CD14-positive monocyte (primary cell): ENCODE data around the gene NCR1. TPM values are rescaled to one million over a fixed set of nuclear protein-coding genes. Genes with fewer than 3 reads are reported as not detected.
A peak's percentile ranks its signal among the peaks of the same experiment; 100 is the strongest.

Experiments
- DNase-seq, 3 donors: peaks; one replicate each; pipeline ENCODE4 v3.0.0-alpha.2; 2011 to 2022
- H2AFZ ChIP-seq: 2 replicates; pipeline ENCODE4 v1.6.0; 2012; ENCODE audit warnings: mild to moderate bottlenecking, low read depth, low read length, inconsistent platforms; ENCODE audit not compliant: insufficient read depth, poor library complexity, severe bottlenecking
- H3K27ac ChIP-seq, 2 donors: 1 replicate in 1 of 2; 2 replicates in 1 of 2; pipeline ENCODE4 v1.5.1; 2012 to 2013; ENCODE audit warnings: low read length in 2 of 2, control low read depth in 1 of 2, inconsistent platforms in 1 of 2, low read depth in 1 of 2, mild to moderate bottlenecking in 1 of 2
- H3K27me3 ChIP-seq, 2 donors: one replicate each; pipeline versions ENCODE4 v1.6.0 to v1.6.1; 2011 to 2013; ENCODE audit warnings: low read length in 2 of 2; ENCODE audit not compliant: control insufficient read depth in 2 of 2, insufficient read depth in 2 of 2
- H3K36me3 ChIP-seq, 2 donors: replicated peaks in 1 of 2; 1 replicate in 1 of 2; 2 replicates in 1 of 2; pipeline versions ENCODE4 v1.5.1 to v1.6.1; 2012 to 2013; ENCODE audit warnings: low read length in 2 of 2, control low read depth in 1 of 2, inconsistent platforms in 1 of 2, mild to moderate bottlenecking in 1 of 2; ENCODE audit not compliant: insufficient read depth in 2 of 2, control insufficient read depth in 1 of 2
- H3K4me1 ChIP-seq, 2 donors: 1 replicate in 1 of 2; 2 replicates in 1 of 2; pipeline versions ENCODE4 v1.5.1 to v1.6.1; 2012 to 2013; ENCODE audit warnings: low read length in 2 of 2, control low read depth in 1 of 2, inconsistent platforms in 1 of 2, mild to moderate bottlenecking in 1 of 2, moderate library complexity in 1 of 2; ENCODE audit not compliant: insufficient read depth in 2 of 2, control insufficient read depth in 1 of 2
- H3K4me2 ChIP-seq: replicated peaks from 2 replicates; pipeline ENCODE3; 2012; ENCODE audit warnings: low read length, moderate library complexity, mild to moderate bottlenecking; ENCODE audit not compliant: poor library complexity, severe bottlenecking; ENCODE audit errors: extremely low read depth
- H3K4me3 ChIP-seq, 3 experiments: fragments of 200-600 bp in 1 of 3; sonication (generic) in 1 of 3; replicated peaks in 1 of 3; 1 replicate in 2 of 3; 2 replicates in 1 of 3; pipeline ENCODE4 v1.5.1; 2011 to 2013; ENCODE audit warnings: low read length in 3 of 3, mild to moderate bottlenecking in 3 of 3, control low read depth in 2 of 3, low read depth in 2 of 3, inconsistent platforms in 1 of 3, moderate library complexity in 1 of 3
- H3K79me2 ChIP-seq: 2 replicates; pipeline ENCODE4 v1.6.0; 2012; ENCODE audit warnings: mild to moderate bottlenecking, control low read depth, inconsistent platforms, low read length, moderate library complexity; ENCODE audit not compliant: insufficient read depth
- H3K9ac ChIP-seq: 2 replicates; pipeline ENCODE4 v1.6.0; 2017; ENCODE audit warnings: low read length, mild to moderate bottlenecking; ENCODE audit not compliant: insufficient read depth, poor library complexity, severe bottlenecking
- H3K9me3 ChIP-seq, 2 donors: replicated peaks in 1 of 2; 1 replicate in 1 of 2; 2 replicates in 1 of 2; pipeline versions ENCODE4 v1.5.1 to v1.6.1; 2012 to 2013; ENCODE audit warnings: low read length in 2 of 2, control low read depth in 1 of 2; ENCODE audit not compliant: control insufficient read depth in 1 of 2, insufficient read depth in 1 of 2
- H4K20me1 ChIP-seq: 2 replicates; pipeline ENCODE4 v1.6.0; 2012; ENCODE audit warnings: mild to moderate bottlenecking, low read length, control low read depth, moderate library complexity; ENCODE audit not compliant: insufficient read depth
- H3K27ac Mint-ChIP-seq, 7 donors: one replicate each; pipeline ENCODE4 v1.8.0; 2020; ENCODE audit warnings: mild to moderate bottlenecking in 7 of 7, mixed read lengths in 7 of 7, moderate library complexity in 6 of 7, inconsistent platforms in 2 of 7
- H3K27me3 Mint-ChIP-seq, 3 donors: one replicate each; pipeline ENCODE4 v1.8.0; 2021 to 2022; ENCODE audit warnings: low read depth in 3 of 3, mild to moderate bottlenecking in 3 of 3, mixed read lengths in 3 of 3, moderate library complexity in 3 of 3, inconsistent platforms in 1 of 3
- H3K36me3 Mint-ChIP-seq, 2 donors: one replicate each; pipeline ENCODE4 v1.8.0; 2020; ENCODE audit warnings: mixed read lengths in 2 of 2, inconsistent platforms in 1 of 2, mild to moderate bottlenecking in 1 of 2
- H3K4me1 Mint-ChIP-seq: one replicate; pipeline ENCODE4 v1.8.0; 2020; ENCODE audit warnings: mild to moderate bottlenecking, mixed read lengths
- H3K4me3 Mint-ChIP-seq, 2 donors: one replicate each; pipeline ENCODE4 v1.8.0; 2020; ENCODE audit warnings: mild to moderate bottlenecking in 2 of 2, mixed read lengths in 2 of 2, moderate library complexity in 1 of 2
- H3K9me3 Mint-ChIP-seq, 7 donors: one replicate each; pipeline ENCODE4 v1.8.0; 2020 to 2022; ENCODE audit warnings: mixed read lengths in 7 of 7, mild to moderate bottlenecking in 6 of 7, moderate library complexity in 6 of 7, inconsistent platforms in 2 of 7
- CTCF ChIP-seq: fragments of 200-600 bp; IDR thresholded peaks from one replicate; pipeline ENCODE4 v1.8.0; 2022; ENCODE audit warnings: antibody characterized with exemption, mild to moderate bottlenecking
- WGBS: methylation state at CpG from one replicate; pipeline ENCODE4 v1.1.5; 2013; ENCODE audit warnings: missing lambda C conversion rate; ENCODE audit not compliant: insufficient coverage; 5-methylcytosine and 5-hydroxymethylcytosine counted together
- intact Hi-C, 2 donors: fragments of 100-400 bp; cut with micrococcal nuclease; formaldehyde crosslinking; loops; one replicate each; pipeline versions ENCODE4 v1.15.0 to v1.15.1; 2023
- polyA plus RNA-seq, 3 donors: library from polyadenylated mRNA; depleted of rRNA in 1 of 3; unstranded in 2 of 3; stranded (reverse) in 1 of 3; fragments of 300-500 nt in 2 of 3; fragments of >200 nt in 1 of 3; fragmentation: Illumina TruSeq in 2 of 3; gene quantifications; 1 replicate in 2 of 3; 2 replicates in 1 of 3; pipeline ENCODE4 v1.2.3, GENCODE V29; 2012 to 2021
- small RNA-seq: library from RNA; depleted of rRNA; stranded (forward); fragments of <200 nt; gene quantifications from one replicate; pipeline ENCODE3, GENCODE V24; 2012; ENCODE audit warnings: low read depth; ENCODE audit not compliant: insufficient read length

Gene NCR1
- polyA plus RNA-seq, 3 donors, result 0.20 to 0.43 TPM; not detected in 1

DNA sequence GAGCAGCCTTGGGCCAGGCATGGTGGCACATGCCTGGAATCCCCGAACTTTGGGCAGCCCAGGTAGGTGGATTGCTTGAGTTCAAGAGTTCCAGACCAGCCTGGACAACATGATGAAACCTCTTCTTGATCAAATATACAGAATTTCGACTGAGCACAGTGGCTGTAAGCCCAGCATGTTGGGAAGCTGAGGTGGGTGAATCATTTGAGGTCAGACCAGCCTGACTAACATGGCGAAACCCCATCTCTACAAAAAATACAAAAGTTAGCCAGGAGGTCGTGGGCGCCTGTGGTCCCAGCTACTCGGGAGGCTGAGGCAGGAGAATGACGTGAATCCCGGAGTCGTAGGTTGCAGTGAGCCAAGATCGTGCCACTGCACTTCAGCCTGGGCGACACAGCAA, 49.4 kb downstream of the NCR1 start:
- intact Hi-C loops, result no loop called here
- DNase-seq, result peak; percentile 21 to 50 (median 32)
- Histone ChIP-seq H3K4me2 (no peak overlapping the region), H2AFZ (no peak overlapping the region), H4K20me1 (no peaks in the 10 kb centered on the region), H3K27me3 (no peaks in the 10 kb centered on the region), H3K79me2 (no peaks in the 10 kb centered on the region), H3K9ac (no peak overlapping the region), H3K27ac (no peak overlapping the region), H3K9me3 (peaks cover 0 to 6% of the 10 kb centered on the region in 2 donors), H3K4me3 (no peak overlapping the region), H3K36me3 (no peaks in the 10 kb centered on the region), H3K4me1 (peaks cover 38 to 41% of the 10 kb centered on the region in 2 donors)
- Mint-ChIP-seq H3K36me3 (no peaks in the 10 kb centered on the region), H3K27ac (peak overlapping the region in 3 of 7 donors; percentile 48 to 66 (median 55)), H3K4me1 (peaks cover 50% of the 10 kb centered on the region), H3K27me3 (peaks cover 13 to 18% (median 14%) of the 10 kb centered on the region in 3 donors), H3K9me3 (peaks cover 0 to 7% (median 0%) of the 10 kb centered on the region in 7 donors), H3K4me3 (no peak overlapping the region)
- 90% methylated on average over 9 of the region's 11 CpGs for WGBS
- no peak for TF ChIP-seq CTCF

DNA sequence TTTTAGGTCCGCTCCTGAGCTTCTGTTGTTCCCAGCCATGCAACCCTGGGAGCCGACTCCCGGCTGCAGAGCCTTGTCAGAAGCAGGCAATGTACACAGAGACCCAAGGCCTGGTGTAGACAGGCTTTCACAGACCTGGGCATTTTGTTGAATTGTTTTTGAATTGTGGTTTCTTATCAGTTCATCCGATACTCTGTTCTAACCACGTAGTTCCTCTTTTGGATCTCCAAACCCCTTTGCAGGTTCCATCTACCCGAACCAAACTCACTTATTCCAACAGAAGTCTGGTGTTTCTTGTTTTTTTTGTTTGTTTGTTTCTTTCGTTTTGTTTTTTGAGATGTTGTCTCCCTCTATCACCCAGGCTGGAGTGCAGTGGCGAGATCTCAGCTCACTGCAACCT, 53.9 kb downstream of the NCR1 start:
- 40% methylated on average over 1 of the region's 8 CpGs for WGBS
- peaks cover 11 to 18% (median 17%) of the 10 kb centered on the region in 3 donors for H3K27me3 Mint-ChIP-seq
- no peaks in the 10 kb centered on the region for H4K20me1 ChIP-seq
- intact Hi-C loops, result no loop called here
- H3K36me3 ChIP-seq, result no peaks in the 10 kb centered on the region
- H3K36me3 Mint-ChIP-seq, result no peaks in the 10 kb centered on the region
- peak overlapping the region in 1 of 3 experiments; percentile 53 for H3K4me3 ChIP-seq
- peaks cover 22% of the 10 kb centered on the region for H3K4me1 Mint-ChIP-seq
- H3K27ac ChIP-seq, result no peak overlapping the region
- H3K27me3 ChIP-seq, result no peaks in the 10 kb centered on the region
- no peak overlapping the region for H3K9ac ChIP-seq
- DNase-seq, result peak; percentile 15 to 35 (median 34)
- peak overlapping the region; percentile 21 to 95 (median 85) for H3K27ac Mint-ChIP-seq
- TF ChIP-seq CTCF, result no peak
- peak overlapping the region; percentile 51 for H2AFZ ChIP-seq
- H3K9me3 Mint-ChIP-seq, result peaks cover 0 to 6% (median 2%) of the 10 kb centered on the region in 7 donors
- H3K4me2 ChIP-seq, result peak overlapping the region; percentile 57
- H3K9me3 ChIP-seq, result no peaks in the 10 kb centered on the region
- peak overlapping the region; percentile 24 to 76 for H3K4me3 Mint-ChIP-seq
- no peaks in the 10 kb centered on the region for H3K79me2 ChIP-seq
- peaks cover 20 to 21% of the 10 kb centered on the region in 2 donors for H3K4me1 ChIP-seq

Small RNAs within 50 kb of the gene (small RNA-seq; reads per million reads assigned to genes)
- not detected for gene AC011476.8
- gene RNU6-222P, result 2.6 reads per million, percentile 13 among the genes with 10 or more reads in this experiment

Other genes starting within 250 kb of the NCR1 start
- gene LILRB4, start 243.2 kb upstream of the NCR1 start, polyA plus RNA-seq, result 100 to 1,000 TPM in 1 of 3 donors, 10 to 100 TPM in 2; 35.8 to 102 (median 58.0) TPM
- not detected for gene KIR3DL3, start 181.7 kb upstream of the NCR1 start, polyA plus RNA-seq
- under 1 TPM in 1 of 3 donors, not detected in 2; 0.07 TPM for gene KIR2DL3, start 167.6 kb upstream of the NCR1 start, polyA plus RNA-seq
- not detected for gene KIR2DL1, start 136.4 kb upstream of the NCR1 start, polyA plus RNA-seq
- under 1 TPM; 0.12 to 0.17 (median 0.14) TPM for gene KIR2DL4, start 102.5 kb upstream of the NCR1 start, polyA plus RNA-seq
- gene KIR3DL1, start 89.7 kb upstream of the NCR1 start, polyA plus RNA-seq, result under 1 TPM in 1 of 3 donors, not detected in 2; 0.15 TPM
- gene KIR2DS4, start 73.5 kb upstream of the NCR1 start, polyA plus RNA-seq, result not detected
- under 1 TPM in 2 of 3 donors, not detected in 1; 0.04 to 0.15 TPM for gene KIR3DL2, start 55.7 kb upstream of the NCR1 start, polyA plus RNA-seq
- gene FCAR, start 31.9 kb upstream of the NCR1 start, polyA plus RNA-seq, result 100 to 1,000 TPM; 147 to 239 (median 173) TPM
- gene NLRP7, start 41.4 kb downstream of the NCR1 start, polyA plus RNA-seq, result not detected
- gene NLRP2, start 60.2 kb downstream of the NCR1 start, polyA plus RNA-seq, result under 1 TPM; 0.24 to 0.91 (median 0.61) TPM
- 1 to 10 TPM in 1 of 3 donors, under 1 TPM in 2; 0.03 to 1.1 (median 0.14) TPM for gene GP6, start 132.1 kb downstream of the NCR1 start, polyA plus RNA-seq
- gene RDH13, start 157.0 kb downstream of the NCR1 start, polyA plus RNA-seq, result 1 to 10 TPM; 1.6 to 4.0 (median 2.3) TPM
- gene EPS8L1, start 169.7 kb downstream of the NCR1 start, polyA plus RNA-seq, result 1 to 10 TPM; 1.5 to 5.0 (median 1.8) TPM
- gene PPP1R12C, start 211.5 kb downstream of the NCR1 start, polyA plus RNA-seq, result 100 to 1,000 TPM in 1 of 3 donors, 1 to 10 TPM in 2; 2.1 to 206 (median 2.6) TPM
- gene TNNT1, start 243.1 kb downstream of the NCR1 start, polyA plus RNA-seq, result 10 to 100 TPM in 1 of 3 donors, 1 to 10 TPM in 2; 9.4 to 41.9 (median 9.8) TPM